Gastrocnemius medialis (tissue), 4 donors: ENCODE results near the gene PLLP. TPM values are rescaled to one million over a fixed set of nuclear protein-coding genes. Genes with fewer than 3 reads are reported as not detected.

Experiments used
- ATAC-seq, 2 donors: fragments of 150-250 bp; one replicate each; pipeline ENCODE4 v1.9.1; 2016
- DNase-seq, 2 donors: peaks; one replicate each; pipeline ENCODE4 v3.0.0-alpha.2; 2019
- H3K27ac ChIP-seq, 4 donors: fragments of 200-600 bp; sonication (generic); 1 replicate in 1 of 4; 2 replicates in 3 of 4; pipeline ENCODE4 v1.5.1; 2016 to 2018; ENCODE audit warnings: mild to moderate bottlenecking in 2 of 4, moderate library complexity in 1 of 4
- H3K27me3 ChIP-seq, 3 donors: fragments of 200-600 bp; sonication (generic) in 2 of 3; 1 replicate in 1 of 3; 2 replicates in 2 of 3; pipeline versions ENCODE4 v1.5.1 to v1.6.0; 2016 to 2019; ENCODE audit warnings: mild to moderate bottlenecking in 1 of 3, moderate library complexity in 1 of 3
- H3K36me3 ChIP-seq, 2 donors: fragments of 200-600 bp; sonication (generic) in 1 of 2; one replicate each; pipeline ENCODE4 v1.5.1; 2017 to 2018
- H3K4me1 ChIP-seq, 2 donors: fragments of 200-600 bp; sonication (generic) in 1 of 2; one replicate each; pipeline ENCODE4 v1.5.1; 2016 to 2017; ENCODE audit warnings: mild to moderate bottlenecking in 2 of 2
- H3K4me3 ChIP-seq, 4 donors: fragments of 200-600 bp; sonication (generic) in 3 of 4; 1 replicate in 1 of 4; 2 replicates in 3 of 4; pipeline ENCODE4 v1.5.1; 2016 to 2019; ENCODE audit warnings: mild to moderate bottlenecking in 2 of 4
- H3K9me3 ChIP-seq, 3 donors: fragments of 200-600 bp; sonication (generic) in 2 of 3; 1 replicate in 1 of 3; 2 replicates in 2 of 3; pipeline ENCODE4 v1.5.1; 2016 to 2019
- CTCF ChIP-seq, 5 experiments: fragments of 450-650 bp in 3 of 5; fragments of 200-600 bp in 2 of 5; sonication (generic) in 2 of 5; IDR thresholded peaks in 4 of 5; conservative IDR thresholded peaks in 1 of 5; 1 replicate in 4 of 5; 2 replicates in 1 of 5; pipeline ENCODE4 v1.5.1; 2016 to 2019; ENCODE audit warnings: antibody characterized with exemption in 5 of 5, mild to moderate bottlenecking in 3 of 5, moderate library complexity in 3 of 5
- POLR2A ChIP-seq, 2 donors: fragments of 450-650 bp; IDR thresholded peaks; one replicate each; pipeline ENCODE4 v1.6.1; 2017; ENCODE audit warnings: antibody characterized with exemption in 2 of 2, mild to moderate bottlenecking in 2 of 2, moderate library complexity in 2 of 2
- in situ Hi-C, 4 donors: fragments of 200-750 bp; cut with MboI; loops; one replicate each; pipeline versions ENCODE4 v1.15.0 to v1.8.0; 2017; ENCODE audit warnings: low sequenced_read_pairs in 4 of 4
- intact Hi-C: fragments of 100-400 bp; cut with DNase I; formaldehyde crosslinking; loops from one replicate; pipeline ENCODE4 v1.15.1; 2023; ENCODE audit warnings: low total_unique reads
- total RNA-seq, 4 donors: library from RNA; depleted of rRNA; stranded (reverse); fragments of >200 nt; gene quantifications; one replicate each; pipeline versions ENCODE4 v1.1.0 to v1.2.3, GENCODE V29; 2016

Gene PLLP
- total RNA-seq, 4 donors from 2014 or later = 1.2 to 6.2 (median 4.7) TPM

- Histone ChIP-seq H3K4me3 (no peak overlapping the region), H3K27ac (no peak overlapping the region), H3K36me3 (peaks cover 0 to 17% of the 10 kb centered on the region in 2 donors), H3K27me3 (no peaks in the 10 kb centered on the region), H3K9me3 (no peaks in the 10 kb centered on the region), H3K4me1 (peaks cover 7% of the 10 kb centered on the region in 2 donors)
- DNase-seq = no peak
- intact Hi-C loops = loop anchor here (5.0 to 10.0 kb wide), 2 partner anchors 146 to 309 kb away; partner anchors contain the start of genes CPNE2 and HERPUD1
- TF ChIP-seq CTCF (IDR thresholded peaks at IDR 0.05 in 4 of 5, conservative IDR thresholded peaks at IDR 0.05 in 1 of 5) (no peak), POLR2A (IDR thresholded peaks at IDR 0.05) (no peak)
- in situ Hi-C loops = no loop called here
- ATAC-seq = no peak
These were observed 43.6 kb downstream of the PLLP start for GRCh38 chr16:57240851-57241250.

DNA sequence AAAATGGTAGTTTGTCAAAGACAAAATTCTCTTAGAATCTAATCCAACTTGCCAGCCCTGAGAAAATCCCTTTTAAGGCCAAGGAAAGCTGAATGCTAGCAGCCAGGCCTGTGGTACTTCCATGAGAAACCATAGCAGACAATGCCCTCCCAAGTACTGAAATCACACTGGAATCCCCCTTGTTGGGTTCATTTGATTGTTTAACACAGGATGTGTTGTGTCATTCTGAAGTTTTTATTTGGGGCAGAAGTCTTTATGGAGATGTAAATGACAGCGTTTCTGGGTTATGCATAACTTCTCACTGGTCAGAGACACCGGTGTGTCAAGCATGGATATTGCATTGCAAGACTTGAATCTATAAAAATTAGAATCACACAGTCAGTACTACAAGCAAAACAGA, 45.4 kb downstream of the PLLP start:
- Histone ChIP-seq H3K27ac (no peak overlapping the region), H3K4me1 (peaks cover under 1% of the 10 kb centered on the region in 2 donors), H3K27me3 (no peaks in the 10 kb centered on the region), H3K9me3 (no peaks in the 10 kb centered on the region), H3K36me3 (peaks cover 0 to 28% of the 10 kb centered on the region in 2 donors), H3K4me3 (no peak overlapping the region)
- no peak for TF ChIP-seq CTCF (IDR thresholded peaks at IDR 0.05 in 4 of 5, conservative IDR thresholded peaks at IDR 0.05 in 1 of 5)
- TF ChIP-seq POLR2A (IDR thresholded peaks at IDR 0.05) = no peak
- intact Hi-C loops (no loop called here), in situ Hi-C loops (no loop called here)
- ATAC-seq = no peak
- DNase-seq = no peak

DNA sequence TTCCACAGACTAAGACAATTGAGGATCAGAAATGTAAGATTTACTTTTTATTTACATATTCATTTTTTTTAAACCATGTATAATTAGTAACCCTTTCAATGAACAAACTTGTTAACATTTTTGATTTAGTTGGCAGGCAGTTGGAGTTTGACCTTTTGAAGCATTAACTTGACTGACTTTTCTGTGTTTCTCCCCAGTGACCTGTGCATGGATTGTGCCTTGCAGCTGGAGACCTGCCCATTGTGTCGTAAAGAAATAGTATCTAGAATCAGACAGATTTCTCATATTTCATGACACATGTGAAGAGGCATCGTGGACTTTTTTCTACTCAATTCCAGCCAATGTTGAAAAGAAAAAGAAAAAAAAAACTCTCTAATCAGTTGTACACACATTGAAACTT, 45.8 kb downstream of the PLLP start:
- no peaks in the 10 kb centered on the region for H3K9me3 ChIP-seq
- no peaks in the 10 kb centered on the region for H3K4me1 ChIP-seq
- DNase-seq (no peak), ATAC-seq (no peak)
- peaks cover 0 to 32% of the 10 kb centered on the region in 2 donors for H3K36me3 ChIP-seq
- in situ Hi-C loops (no loop called here), intact Hi-C loops (no loop called here)
- TF ChIP-seq CTCF (IDR thresholded peaks at IDR 0.05 in 4 of 5, conservative IDR thresholded peaks at IDR 0.05 in 1 of 5) (no peak), POLR2A (IDR thresholded peaks at IDR 0.05) (no peak)
- H3K27ac ChIP-seq = no peak overlapping the region
- H3K27me3 ChIP-seq = no peaks in the 10 kb centered on the region
- no peak overlapping the region for H3K4me3 ChIP-seq

DNA sequence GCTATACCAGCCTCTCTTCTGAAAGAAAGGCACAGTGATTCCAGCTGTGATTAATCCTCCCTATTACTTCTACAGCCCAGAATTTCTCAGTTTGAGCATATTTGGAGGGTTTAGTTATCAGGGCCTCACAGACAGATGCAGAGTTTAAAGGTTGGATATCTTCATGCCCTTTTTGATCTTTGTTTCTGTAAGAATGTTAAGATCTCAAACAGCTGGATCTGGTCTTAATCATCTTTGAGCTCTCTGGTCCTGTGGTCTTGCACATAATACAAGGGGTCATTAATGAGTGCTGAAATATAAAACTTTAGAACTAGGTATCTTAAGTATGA, 48.5 kb downstream of the PLLP start:
- H3K9me3 ChIP-seq = no peaks in the 10 kb centered on the region
- intact Hi-C loops (no loop called here), in situ Hi-C loops (no loop called here)
- no peak for TF ChIP-seq CTCF (IDR thresholded peaks at IDR 0.05 in 4 of 5, conservative IDR thresholded peaks at IDR 0.05 in 1 of 5)
- TF ChIP-seq POLR2A (IDR thresholded peaks at IDR 0.05) = no peak
- H3K27me3 ChIP-seq = no peaks in the 10 kb centered on the region
- peaks cover 0 to 57% of the 10 kb centered on the region in 2 donors for H3K36me3 ChIP-seq
- no peaks in the 10 kb centered on the region for H3K4me1 ChIP-seq
- no peak for DNase-seq
- H3K27ac ChIP-seq = no peak overlapping the region
- no peak for ATAC-seq
- H3K4me3 ChIP-seq = no peak overlapping the region
